HEK293 (cell line): ENCODE data around the gene SGTB.

ENCODE experiments used
- CTCF ChIA-PET: fragments of 350-600 bp; formaldehyde crosslinking; extraction: SDS; loops from one replicate; lab custom pipeline; 2021; ENCODE audit warnings: antibody characterized with exemption; lab: Yijun Ruan, JAX
- POLR2A ChIA-PET: fragments of 300-600 bp; formaldehyde crosslinking; extraction: SDS; loops from one replicate; lab custom pipeline; 2020; ENCODE audit warnings: antibody characterized with exemption, inconsistent platforms; lab: Yijun Ruan, JAX
- H3K27ac ChIP-seq: fragments of 200-500 bp; sonication (Bioruptor generic); 2 replicates; pipeline ENCODE4 v1.5.1; 2014; ENCODE audit warnings: low read depth, low read length, control low read depth, inconsistent platforms; ENCODE audit errors: extremely low read depth
- H3K36me3 ChIP-seq, 2 experiments: fragments of 200-500 bp in 1 of 2; sonication (Bioruptor generic) in 1 of 2; 1 replicate in 1 of 2; 2 replicates in 1 of 2; pipeline ENCODE4 v1.5.1; 2014 to 2017; ENCODE audit warnings: inconsistent platforms in 2 of 2, low read length in 2 of 2; ENCODE audit not compliant: control insufficient read depth in 2 of 2, insufficient read depth in 1 of 2
- H3K4me1 ChIP-seq: fragments of 200-500 bp; sonication (Bioruptor generic); 2 replicates; pipeline ENCODE4 v1.5.1; 2014; ENCODE audit warnings: mild to moderate bottlenecking, low read length, inconsistent platforms; ENCODE audit not compliant: control insufficient read depth, insufficient read depth
- H3K4me3 ChIP-seq: 2 replicates; pipeline ENCODE4 v1.5.1; 2011; ENCODE audit warnings: low read depth, mild to moderate bottlenecking, control low read depth, low read length, moderate library complexity
- H3K9me3 ChIP-seq: fragments of 200-500 bp; sonication (Bioruptor generic); 2 replicates; pipeline ENCODE4 v1.5.1; 2014; ENCODE audit warnings: low read depth, low read length, inconsistent platforms; ENCODE audit not compliant: control insufficient read depth, insufficient read depth
- BCL11A ChIP-seq: fragments of 450-650 bp; formaldehyde crosslinking; IDR thresholded peaks from 2 replicates; pipeline ENCODE4 v1.5.1; 2016; ENCODE audit warnings: low read depth, missing biosample characterization, missing genetic modification characterization
- BCL11B ChIP-seq: fragments of 450-650 bp; formaldehyde crosslinking; IDR thresholded peaks from 2 replicates; pipeline ENCODE4 v1.5.1; 2016; ENCODE audit warnings: low read depth, missing biosample characterization, missing genetic modification characterization
- BCL6B ChIP-seq: fragments of 450-650 bp; formaldehyde crosslinking; IDR thresholded peaks from 2 replicates; pipeline ENCODE4 v1.5.1; 2017; ENCODE audit warnings: missing biosample characterization, missing genetic modification characterization
- GFI1B ChIP-seq: fragments of 450-650 bp; formaldehyde crosslinking; IDR thresholded peaks from 2 replicates; pipeline ENCODE4 v1.5.1; 2016; ENCODE audit warnings: missing biosample characterization, missing genetic modification characterization
- GLI4 ChIP-seq: fragments of 450-650 bp; formaldehyde crosslinking; IDR thresholded peaks from 2 replicates; pipeline ENCODE4 v1.5.1; 2016; ENCODE audit warnings: missing biosample characterization, missing genetic modification characterization
- HOXD13 ChIP-seq: sonication (generic); formaldehyde crosslinking; IDR thresholded peaks from 2 replicates; pipeline ENCODE4 v1.8.0; 2022; ENCODE audit warnings: missing genetic modification reagents, borderline replicate concordance
- SETDB1 ChIP-seq: IDR thresholded peaks from one replicate; pipeline ENCODE4 v1.6.1; 2017; ENCODE audit warnings: mild to moderate bottlenecking, low read length, moderate library complexity, mixed read lengths; ENCODE audit not compliant: insufficient read length
- ZBTB17 ChIP-seq: fragments of 450-650 bp; formaldehyde crosslinking; IDR thresholded peaks from 2 replicates; pipeline ENCODE4 v1.5.1; 2016; ENCODE audit warnings: missing biosample characterization, missing genetic modification characterization
- ZBTB6 ChIP-seq: fragments of 450-650 bp; formaldehyde crosslinking; IDR thresholded peaks from 2 replicates; pipeline ENCODE4 v1.5.1; 2017; ENCODE audit warnings: missing biosample characterization, missing genetic modification characterization
- ZNF146 ChIP-seq: fragments of 450-650 bp; formaldehyde crosslinking; IDR thresholded peaks from 2 replicates; pipeline ENCODE4 v1.5.1; 2016; ENCODE audit warnings: missing biosample characterization, missing genetic modification characterization
- ZNF169 ChIP-seq: fragments of 450-650 bp; formaldehyde crosslinking; IDR thresholded peaks from 2 replicates; pipeline ENCODE4 v1.5.1; 2016; ENCODE audit warnings: missing biosample characterization, missing genetic modification characterization
- ZNF23 ChIP-seq: fragments of 450-650 bp; formaldehyde crosslinking; IDR thresholded peaks from 2 replicates; pipeline ENCODE4 v1.5.1; 2016; ENCODE audit warnings: missing biosample characterization, missing genetic modification characterization, borderline replicate concordance
- ZNF311 ChIP-seq: fragments of 450-650 bp; formaldehyde crosslinking; IDR thresholded peaks from 2 replicates; pipeline ENCODE4 v1.5.1; 2017; ENCODE audit warnings: missing biosample characterization, missing genetic modification characterization, borderline replicate concordance
- ZNF324 ChIP-seq: fragments of 450-650 bp; formaldehyde crosslinking; IDR thresholded peaks from 2 replicates; pipeline ENCODE4 v1.5.1; 2016; ENCODE audit warnings: missing biosample characterization, missing genetic modification characterization
- ZNF423 ChIP-seq: fragments of 450-650 bp; formaldehyde crosslinking; IDR thresholded peaks from 2 replicates; pipeline ENCODE4 v1.5.1; 2016; ENCODE audit warnings: missing biosample characterization, missing genetic modification characterization
- ZNF433 ChIP-seq: fragments of 450-650 bp; formaldehyde crosslinking; IDR thresholded peaks from 2 replicates; pipeline ENCODE4 v1.5.1; 2016; ENCODE audit warnings: missing biosample characterization, missing genetic modification characterization, low read depth
- ZNF513 ChIP-seq: fragments of 450-650 bp; IDR thresholded peaks from 2 replicates; pipeline ENCODE4 v1.5.1; 2018; ENCODE audit warnings: missing biosample characterization, missing genetic modification characterization
- ZNF529 ChIP-seq: fragments of 450-650 bp; formaldehyde crosslinking; IDR thresholded peaks from 2 replicates; pipeline ENCODE4 v1.5.1; 2017; ENCODE audit warnings: missing genetic modification characterization, missing biosample characterization; ENCODE audit not compliant: insufficient replicate concordance
- ZNF580 ChIP-seq: fragments of 450-650 bp; formaldehyde crosslinking; IDR thresholded peaks from 2 replicates; pipeline ENCODE4 v1.5.1; 2016; ENCODE audit warnings: missing biosample characterization, missing genetic modification characterization
- ZNF621 ChIP-seq: fragments of 450-650 bp; formaldehyde crosslinking; IDR thresholded peaks from 2 replicates; pipeline ENCODE4 v1.5.1; 2017; ENCODE audit warnings: missing biosample characterization, missing genetic modification characterization
- ZNF623 ChIP-seq: fragments of 450-650 bp; formaldehyde crosslinking; IDR thresholded peaks from 2 replicates; pipeline ENCODE4 v1.5.1; 2016; ENCODE audit warnings: missing biosample characterization, missing genetic modification characterization
- ZNF660 ChIP-seq: fragments of 450-650 bp; IDR thresholded peaks from 2 replicates; pipeline ENCODE4 v1.5.1; 2018; ENCODE audit warnings: missing biosample characterization, mild to moderate bottlenecking, missing genetic modification characterization
- ZNF664 ChIP-seq: fragments of 450-650 bp; formaldehyde crosslinking; IDR thresholded peaks from 2 replicates; pipeline ENCODE4 v1.5.1; 2016; ENCODE audit warnings: missing biosample characterization, missing genetic modification characterization
- ZNF768 ChIP-seq: fragments of 450-650 bp; formaldehyde crosslinking; IDR thresholded peaks from 2 replicates; pipeline ENCODE4 v1.5.1; 2018; ENCODE audit warnings: missing biosample characterization, mild to moderate bottlenecking, missing genetic modification characterization

SGTB gene

GRCh38 chr5:65742565-65743231 is 20.8 kb upstream of the SGTB start (continued):
- TF ChIP-seq ZNF768 (tag by site-specific recombination): no peak
- TF ChIP-seq ZNF169: no peak
- no peak for TF ChIP-seq ZNF621 (tag by site-specific recombination)
- no peak for TF ChIP-seq ZNF513
- TF ChIP-seq SETDB1: no peak
- TF ChIP-seq ZNF423 (tag by site-specific recombination): no peak
- no peak for TF ChIP-seq BCL6B (tag by site-specific recombination)
- TF ChIP-seq ZBTB6 (tag by site-specific recombination): no peak
- TF ChIP-seq ZNF660 (tag by site-specific recombination): no peak
- no peak for TF ChIP-seq ZNF664 (tag by site-specific recombination)
- no peak for TF ChIP-seq ZNF529 (tag by site-specific recombination)
- TF ChIP-seq HOXD13 (CRISPR knock-in tag): no peak

- Histone ChIP-seq H3K36me3 (no peaks in the 10 kb centered on the region), H3K4me1 (no peaks in the 10 kb centered on the region)
- no peak for TF ChIP-seq GFI1B (tag by site-specific recombination)
- TF ChIP-seq ZNF433 (tag by site-specific recombination): no peak
- no peak for TF ChIP-seq BCL11A (tag by site-specific recombination)
- TF ChIP-seq ZNF580 (tag by site-specific recombination): peak; percentile 65
- no peak for TF ChIP-seq ZNF311 (tag by site-specific recombination)
- TF ChIP-seq ZNF324 (tag by site-specific recombination): no peak
- no peak for TF ChIP-seq ZNF623 (tag by site-specific recombination)
- no peak for TF ChIP-seq ZNF23 (tag by site-specific recombination)
- TF ChIP-seq BCL11B (tag by site-specific recombination): no peak
- peak; percentile 84 for TF ChIP-seq ZNF146 (tag by site-specific recombination)
- TF ChIP-seq GLI4 (tag by site-specific recombination): no peak
- TF ChIP-seq ZBTB17: no peak
- TF ChIP-seq, all 188 proteins: peak for 2
- H3K4me3 ChIP-seq: no peak overlapping the region
- no peak overlapping the region for H3K27ac ChIP-seq
- no peaks in the 10 kb centered on the region for H3K9me3 ChIP-seq
- ChIA-PET CTCF (interaction anchor here (0.6 kb wide), 1 partner anchor 244 kb away, joined by 4 read pairs; no protein-coding TSS in a partner anchor), POLR2A (no interaction called here)
These were observed 17.3 kb upstream of the SGTB start for GRCh38 chr5:65739162-65739561.
